Loucy (cell line): ENCODE measurements around the gene SCFD1.
"Not testable (repeated sequence)": the region's sequence is repeated elsewhere in the genome, so short reads cannot be mapped to it uniquely, and the experiment has no call there.

Experiments
- H2AFZ ChIP-seq: fragments of 200-600 bp; sonication (generic); 2 replicates; pipeline ENCODE4 v1.6.0; 2016; ENCODE audit warnings: antibody characterized with exemption, mild to moderate bottlenecking, low read length, moderate library complexity
- H3F3A ChIP-seq: fragments of 200-600 bp; 2 replicates; pipeline ENCODE4 v1.6.0; 2016; ENCODE audit warnings: antibody characterized with exemption, low read depth, mild to moderate bottlenecking
- H3K27me3 ChIP-seq: fragments of 200-600 bp; sonication (generic); 2 replicates; pipeline ENCODE4 v1.6.1; 2014; ENCODE audit warnings: low read length, mild to moderate bottlenecking; ENCODE audit not compliant: insufficient read depth, poor library complexity, severe bottlenecking
- H3K36me3 ChIP-seq: fragments of 200-600 bp; sonication (generic); 2 replicates; pipeline ENCODE4 v1.6.1; 2016; ENCODE audit warnings: low read length; ENCODE audit not compliant: insufficient read depth
- H3K4me1 ChIP-seq: fragments of 200-600 bp; sonication (generic); 2 replicates; pipeline ENCODE4 v1.5.1; 2014; ENCODE audit warnings: low read length, mild to moderate bottlenecking; ENCODE audit not compliant: insufficient read depth, poor library complexity, severe bottlenecking
- H3K4me2 ChIP-seq: fragments of 200-600 bp; sonication (generic); 2 replicates; pipeline ENCODE4 v1.6.0; 2014; ENCODE audit warnings: antibody characterized with exemption, low read length, low read depth, mild to moderate bottlenecking; ENCODE audit not compliant: poor library complexity, severe bottlenecking
- H3K4me3 ChIP-seq: fragments of 200-600 bp; sonication (generic); 2 replicates; pipeline ENCODE4 v1.5.1; 2014; ENCODE audit warnings: low read length, mild to moderate bottlenecking, mixed read lengths; ENCODE audit not compliant: poor library complexity, severe bottlenecking
- H3K79me2 ChIP-seq: fragments of 200-600 bp; sonication (generic); 2 replicates; pipeline ENCODE4 v1.6.1; 2014; ENCODE audit warnings: low read length; ENCODE audit not compliant: insufficient read depth
- H3K9ac ChIP-seq: fragments of 200-600 bp; sonication (generic); 2 replicates; pipeline ENCODE4 v1.6.0; 2014; ENCODE audit warnings: mild to moderate bottlenecking, low read depth, low read length, moderate library complexity; ENCODE audit not compliant: poor library complexity, severe bottlenecking
- H3K9me2 ChIP-seq: fragments of 200-600 bp; sonication (generic); replicated peaks from 2 replicates; pipeline ENCODE4 v1.6.1; 2016; ENCODE audit warnings: low read depth, low read length, mixed read lengths
- H3K9me3 ChIP-seq: fragments of 200-600 bp; sonication (generic); 2 replicates; pipeline ENCODE4 v1.6.1; 2014; ENCODE audit warnings: mild to moderate bottlenecking, antibody characterized with exemption, low read length, low read depth; ENCODE audit not compliant: insufficient read depth
- H4K20me1 ChIP-seq: fragments of 200-600 bp; sonication (generic); 2 replicates; pipeline ENCODE4 v1.6.0; 2014; ENCODE audit warnings: antibody characterized with exemption, low read length, mild to moderate bottlenecking; ENCODE audit not compliant: insufficient read depth, poor library complexity, severe bottlenecking
- CTCF ChIP-seq: fragments of 200-600 bp; sonication (generic); conservative IDR thresholded peaks from 2 replicates; pipeline ENCODE4 v1.5.1; 2014; ENCODE audit warnings: mild to moderate bottlenecking, antibody characterized with exemption, low read length
- EZH2phosphoT487 ChIP-seq: fragments of 200-600 bp; IDR thresholded peaks from 2 replicates; pipeline ENCODE4 v1.6.1; 2018; ENCODE audit warnings: antibody characterized with exemption, mild to moderate bottlenecking, moderate library complexity, borderline replicate concordance

The SCFD1 gene

GRCh38 chr14:30673071-30673470, 51.0 kb downstream of the SCFD1 start:
- H3F3A ChIP-seq: no peaks in the 10 kb centered on the region
- no peaks in the 10 kb centered on the region for H3K9me3 ChIP-seq
- no peak overlapping the region for H3K4me2 ChIP-seq
- H3K4me1 ChIP-seq: no peaks in the 10 kb centered on the region
- no peak for TF ChIP-seq EZH2phosphoT487
- no peak for TF ChIP-seq CTCF
- no peak overlapping the region for H3K4me3 ChIP-seq
- H2AFZ ChIP-seq: no peak overlapping the region
- H3K36me3 ChIP-seq: peaks cover 32% of the 10 kb centered on the region; the same call in 1 of the 2 replicates
- H3K9ac ChIP-seq: no peak overlapping the region
- H3K79me2 ChIP-seq: no peaks in the 10 kb centered on the region
- H3K9me2 ChIP-seq: no peaks in the 10 kb centered on the region
- H4K20me1 ChIP-seq: no peaks in the 10 kb centered on the region
- H3K27me3 ChIP-seq: no peaks in the 10 kb centered on the region

GRCh38 chr14:30678926-30679431, 56.9 kb downstream of the SCFD1 start:
- Histone ChIP-seq H3K36me3 (peaks cover 36% of the 10 kb centered on the region; the same call in 1 of the 2 replicates), H3K27me3 (no peaks in the 10 kb centered on the region), H3K4me3 (no peak overlapping the region), H3K9ac (no peak overlapping the region), H3F3A (no peaks in the 10 kb centered on the region), H3K9me2 (no peaks in the 10 kb centered on the region), H3K9me3 (no peaks in the 10 kb centered on the region), H4K20me1 (peaks cover 8% of the 10 kb centered on the region), H3K79me2 (no peaks in the 10 kb centered on the region), H2AFZ (no peak overlapping the region), H3K4me2 (no peak overlapping the region), H3K4me1 (peaks cover 6% of the 10 kb centered on the region)
- TF ChIP-seq CTCF (no peak), EZH2phosphoT487 (no peak)

GRCh38 chr14:30680036-30680435, 57.9 kb downstream of the SCFD1 start:
- no peak overlapping the region for H2AFZ ChIP-seq
- no peaks in the 10 kb centered on the region for H3K79me2 ChIP-seq
- peaks cover 8% of the 10 kb centered on the region for H4K20me1 ChIP-seq
- H3K9me2 ChIP-seq: no peaks in the 10 kb centered on the region
- peaks cover 6% of the 10 kb centered on the region for H3K4me1 ChIP-seq
- no peaks in the 10 kb centered on the region; the same call in 1 of the 2 replicates for H3F3A ChIP-seq
- H3K4me2 ChIP-seq: no peak overlapping the region
- H3K27me3 ChIP-seq: no peaks in the 10 kb centered on the region
- no peaks in the 10 kb centered on the region for H3K9me3 ChIP-seq
- no peak overlapping the region for H3K9ac ChIP-seq
- no peak for TF ChIP-seq CTCF
- TF ChIP-seq EZH2phosphoT487: no peak
- peaks cover 39% of the 10 kb centered on the region; the same call in 1 of the 2 replicates for H3K36me3 ChIP-seq
- H3K4me3 ChIP-seq: no peak overlapping the region

- not testable (repeated sequence) for H3F3A ChIP-seq, H3K79me2 ChIP-seq, H3K4me1 ChIP-seq, H3K9me2 ChIP-seq, H4K20me1 ChIP-seq, H3K9ac ChIP-seq, H3K9me3 ChIP-seq, H3K27me3 ChIP-seq, H3K4me2 ChIP-seq, H3K4me3 ChIP-seq, H2AFZ ChIP-seq
- peaks cover 31% of the 10 kb centered on the region; the same call in 1 of the 2 replicates for H3K36me3 ChIP-seq
Observed at GRCh38 chr14:30680776-30681175, 58.7 kb downstream of the SCFD1 start.
